22Rv1 (cell line): ENCODE results near the gene IMPG2.

Source experiments
- H3K27ac ChIP-seq: fragments of 450-650 bp; 2 replicates; pipeline ENCODE4 v1.5.1; 2017
- ZFX ChIP-seq: fragments of 450-650 bp; IDR thresholded peaks from 2 replicates; pipeline ENCODE4 v1.6.1; 2017; ENCODE audit warnings: antibody characterized with exemption, borderline replicate concordance
- TF ChIP-seq, protein P1 (sequence below): fragments of 450-650 bp; IDR thresholded peaks from 2 replicates; pipeline ENCODE4 v1.5.1; 2017; ENCODE audit warnings: mild to moderate bottlenecking

Gene IMPG2

DNA sequence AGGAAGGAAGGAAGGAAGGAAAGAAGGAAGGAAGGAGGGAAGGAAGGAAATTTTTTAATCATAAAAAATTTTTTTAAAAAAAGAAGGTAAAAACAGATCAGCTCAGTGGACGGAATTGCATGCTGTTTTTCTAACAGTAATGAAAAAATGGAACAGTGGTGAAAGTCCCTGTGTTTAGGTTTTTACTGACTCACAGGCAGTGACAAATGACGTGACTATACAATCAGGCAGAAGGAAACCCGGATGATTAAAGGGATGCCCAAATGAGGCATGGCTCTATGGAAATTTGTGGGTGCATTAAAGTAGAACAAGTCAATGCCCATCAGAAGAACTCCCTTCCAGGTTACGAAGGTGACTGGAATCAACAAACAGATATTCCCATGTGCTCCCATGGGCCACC is 135.0 kb downstream of the IMPG2 start:
- TF ChIP-seq, protein P1, sequence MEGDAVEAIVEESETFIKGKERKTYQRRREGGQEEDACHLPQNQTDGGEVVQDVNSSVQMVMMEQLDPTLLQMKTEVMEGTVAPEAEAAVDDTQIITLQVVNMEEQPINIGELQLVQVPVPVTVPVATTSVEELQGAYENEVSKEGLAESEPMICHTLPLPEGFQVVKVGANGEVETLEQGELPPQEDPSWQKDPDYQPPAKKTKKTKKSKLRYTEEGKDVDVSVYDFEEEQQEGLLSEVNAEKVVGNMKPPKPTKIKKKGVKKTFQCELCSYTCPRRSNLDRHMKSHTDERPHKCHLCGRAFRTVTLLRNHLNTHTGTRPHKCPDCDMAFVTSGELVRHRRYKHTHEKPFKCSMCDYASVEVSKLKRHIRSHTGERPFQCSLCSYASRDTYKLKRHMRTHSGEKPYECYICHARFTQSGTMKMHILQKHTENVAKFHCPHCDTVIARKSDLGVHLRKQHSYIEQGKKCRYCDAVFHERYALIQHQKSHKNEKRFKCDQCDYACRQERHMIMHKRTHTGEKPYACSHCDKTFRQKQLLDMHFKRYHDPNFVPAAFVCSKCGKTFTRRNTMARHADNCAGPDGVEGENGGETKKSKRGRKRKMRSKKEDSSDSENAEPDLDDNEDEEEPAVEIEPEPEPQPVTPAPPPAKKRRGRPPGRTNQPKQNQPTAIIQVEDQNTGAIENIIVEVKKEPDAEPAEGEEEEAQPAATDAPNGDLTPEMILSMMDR = no peak
- TF ChIP-seq ZFX = no peak

DNA sequence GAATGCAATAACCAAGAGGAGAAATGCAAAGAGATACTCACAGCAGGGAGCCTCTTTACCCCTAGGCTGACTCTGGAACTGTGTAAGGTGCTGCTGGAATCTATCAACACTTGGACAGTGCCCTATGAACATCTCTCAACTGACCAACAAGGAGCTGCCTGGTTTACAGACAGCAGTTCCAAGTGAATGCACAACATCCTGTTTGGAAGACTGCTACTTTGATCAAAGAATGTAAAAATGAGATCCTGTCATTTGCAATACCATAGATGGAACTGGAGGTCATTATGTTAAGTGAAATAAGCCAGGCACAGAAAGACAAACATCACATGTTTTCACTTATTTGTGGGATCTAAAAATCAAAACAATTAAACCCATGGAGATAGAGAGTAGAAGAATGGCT is 136.3 kb downstream of the IMPG2 start:
- TF ChIP-seq ZFX = no peak
- TF ChIP-seq, protein P1 = no peak
- no peak overlapping the region for H3K27ac ChIP-seq

More for the DNA sequence above, 135.0 kb downstream of the IMPG2 start:
- no peak overlapping the region for H3K27ac ChIP-seq

DNA sequence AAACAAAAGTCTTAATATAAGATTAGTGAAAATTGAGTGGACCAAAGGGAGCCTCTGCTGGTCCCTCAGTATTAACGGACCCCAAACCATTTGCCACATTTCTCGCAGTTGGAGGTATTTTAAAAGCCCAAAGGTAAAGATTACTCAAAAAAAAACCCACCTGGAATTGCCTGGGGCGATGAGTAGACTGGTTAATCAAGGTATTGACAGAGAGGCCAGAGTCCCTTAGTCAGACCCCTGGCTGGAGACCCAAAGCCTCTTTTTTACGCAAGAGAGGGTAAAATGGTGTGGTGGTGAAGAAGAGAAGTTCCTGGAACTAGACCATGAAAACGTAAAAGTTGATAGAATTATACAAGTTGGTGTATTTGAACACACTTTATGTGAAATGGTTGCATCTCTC is 137.2 kb downstream of the IMPG2 start:
- TF ChIP-seq, protein P1 = no peak
- TF ChIP-seq ZFX = no peak
- no peak overlapping the region for H3K27ac ChIP-seq

DNA sequence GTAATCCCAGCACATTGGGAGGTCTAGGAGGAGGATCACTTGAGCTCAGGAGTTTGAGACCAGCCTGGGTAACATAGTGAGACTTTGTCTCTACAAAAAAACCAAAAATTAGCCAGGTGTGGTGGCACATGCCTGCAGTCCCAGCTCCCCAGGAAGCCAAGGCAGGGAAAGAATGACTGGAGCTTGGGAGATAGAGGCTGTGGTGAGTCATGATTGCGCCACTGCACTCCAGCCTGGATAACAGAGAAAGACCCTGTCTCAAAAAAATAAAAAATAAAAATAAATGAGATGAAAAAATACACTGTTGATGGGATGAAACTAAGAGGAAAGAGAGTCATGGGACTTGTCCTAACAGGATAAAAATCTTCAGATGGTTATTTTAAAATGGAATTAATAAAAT is 137.6 kb downstream of the IMPG2 start:
- no peak for TF ChIP-seq ZFX
- TF ChIP-seq, protein P1 = no peak
- no peak overlapping the region for H3K27ac ChIP-seq

DNA sequence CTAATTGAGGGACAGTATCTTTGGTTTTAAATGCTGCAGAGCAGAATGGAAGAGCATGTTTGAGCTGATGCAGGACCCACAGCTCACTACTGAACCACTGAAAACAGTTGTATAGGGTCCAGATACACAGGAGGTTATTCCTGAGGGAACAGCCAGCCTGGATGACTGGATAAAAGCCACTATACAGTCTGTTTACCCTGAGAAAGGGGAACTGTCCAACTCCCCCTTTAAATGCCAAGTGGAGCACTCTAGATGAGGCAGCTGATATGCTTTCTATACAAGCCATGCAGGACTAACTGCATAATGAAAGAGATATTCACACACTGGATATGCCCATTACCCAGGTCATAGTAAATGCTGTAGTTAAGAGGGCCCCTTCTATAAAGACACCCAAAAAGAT is 138.6 kb downstream of the IMPG2 start:
- H3K27ac ChIP-seq = no peak overlapping the region
- TF ChIP-seq ZFX = no peak
- TF ChIP-seq, protein P1 = no peak

DNA sequence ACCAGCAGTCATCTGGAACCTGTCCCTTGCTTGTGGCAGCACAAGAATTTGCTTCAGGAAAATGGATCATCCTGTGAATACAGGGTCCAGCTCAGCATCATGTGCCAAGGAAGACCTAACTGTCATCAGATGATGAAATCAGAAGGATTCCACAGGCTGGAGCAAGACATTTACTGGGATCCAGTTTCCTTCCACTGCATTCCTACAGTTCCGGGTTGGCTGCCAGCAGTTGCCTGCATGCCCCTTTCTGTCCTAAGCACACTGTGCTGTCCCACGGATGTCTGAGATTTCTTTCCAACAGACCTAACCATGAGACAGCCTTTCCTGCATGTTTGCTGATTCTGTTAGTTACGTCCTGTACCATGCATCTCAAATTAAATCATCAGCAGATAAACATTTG is 140.7 kb downstream of the IMPG2 start:
- TF ChIP-seq, protein P1 = no peak
- no peak for TF ChIP-seq ZFX
- no peak overlapping the region for H3K27ac ChIP-seq

DNA sequence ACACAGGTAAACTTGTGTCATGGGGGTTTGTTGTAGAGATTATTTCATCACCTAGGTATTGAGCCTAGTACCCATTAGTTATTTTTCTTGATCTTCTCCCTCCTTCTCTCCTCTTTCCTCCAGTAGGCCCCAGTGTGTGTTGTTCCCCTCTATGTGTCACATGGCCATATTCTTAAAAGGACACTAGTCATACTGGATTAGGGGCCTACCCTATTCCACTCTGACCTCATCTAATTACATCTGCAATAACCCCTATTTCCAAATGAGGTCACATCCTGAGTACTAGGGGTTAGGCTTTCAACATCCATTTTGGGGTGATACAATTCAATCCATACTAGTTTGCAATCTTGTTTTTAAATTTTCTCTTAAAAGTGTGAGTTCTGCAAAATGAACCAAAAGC is 142.8 kb downstream of the IMPG2 start:
- no peak for TF ChIP-seq ZFX
- TF ChIP-seq, protein P1 = no peak
- H3K27ac ChIP-seq = no peak overlapping the region
